K562 (cell line): ENCODE data around the gene KIFC3. TPM values are rescaled to one million over a fixed set of nuclear protein-coding genes. Genes with fewer than 3 reads are reported as not detected.
A peak's percentile ranks its signal among the peaks of the same experiment; 100 is the strongest.

Source experiments
- ATAC-seq: fragments of 200-7000 bp; cut with Tn5 transposase; 3 replicates; pipeline ENCODE4 v1.9.1; 2020; ENCODE audit warnings: moderate library complexity
- BruUV-seq: library from RNA; stranded (reverse); fragments of 400-500 nt; replicated peaks from 2 replicates; lab custom pipeline; 2021; lab: Mats Ljungman, UMichigan
- CTCF ChIA-PET: fragments of 300-600 bp; formaldehyde crosslinking; extraction: SDS; loops from one replicate; lab custom pipeline; 2021; ENCODE audit warnings: low intra/inter-chr PET ratio; lab: Yijun Ruan, JAX
- POLR2A ChIA-PET: fragments of 300-600, 350-650 bp; sonication (Branson Sonifier 250); formaldehyde crosslinking; extraction: SDS; loops from one replicate; lab custom pipeline; 2021; ENCODE audit warnings: antibody characterized with exemption, inconsistent platforms; lab: Yijun Ruan, JAX
- DNase-seq, 4 experiments: peaks; one replicate each; pipeline versions ENCODE4 v3.0.0 to v3.0.0-alpha.2; 2011 to 2018; ENCODE audit warnings: low spot score in 3 of 4, mixed read lengths in 3 of 4; ENCODE audit errors: extremely low read depth in 1 of 4
- FAIRE-seq: peaks from 2 replicates; lab custom pipeline; 2011; peaks lifted over from hg19 to GRCh38; lab: Jason Lieb, UNC
- H2AFZ ChIP-seq: 2 replicates; pipeline ENCODE4 v1.6.0; 2011; ENCODE audit warnings: low read depth, low read length, control low read depth, inconsistent platforms
- H3K27ac ChIP-seq: fragments of 200-600 bp; 3 replicates; pipeline ENCODE4 v1.8.0; 2011; ENCODE audit warnings: low read depth, mild to moderate bottlenecking, control low read depth, inconsistent platforms, low read length, moderate library complexity, mixed read lengths; ENCODE audit errors: extremely low read depth
- H3K27me3 ChIP-seq, 2 experiments: fragments of 300-600 bp in 1 of 2; 2 replicates in 1 of 2; 3 replicates in 1 of 2; pipeline versions ENCODE4 v1.6.0 to v1.8.0; 2011; ENCODE audit warnings: inconsistent platforms in 2 of 2, low read length in 2 of 2, mild to moderate bottlenecking in 1 of 2, mixed read lengths in 1 of 2, moderate library complexity in 1 of 2; ENCODE audit not compliant: control insufficient read depth in 2 of 2, insufficient read depth in 2 of 2
- H3K36me3 ChIP-seq: fragments of 300-600 bp; 3 replicates; pipeline ENCODE4 v1.8.0; 2011; ENCODE audit warnings: mild to moderate bottlenecking, low read length, inconsistent platforms; ENCODE audit not compliant: control insufficient read depth, insufficient read depth
- H3K4me1 ChIP-seq, 2 experiments: fragments of 200-600 bp in 1 of 2; replicated peaks in 1 of 2; 2 replicates in 1 of 2; 3 replicates in 1 of 2; pipeline versions ENCODE4 v1.5.1 to v1.8.0; 2011; ENCODE audit warnings: inconsistent platforms in 2 of 2, low read length in 2 of 2, mild to moderate bottlenecking in 1 of 2, mixed read lengths in 1 of 2, moderate library complexity in 1 of 2; ENCODE audit not compliant: control insufficient read depth in 2 of 2, insufficient read depth in 2 of 2
- H3K4me2 ChIP-seq: 2 replicates; pipeline ENCODE4 v1.6.1; 2011; ENCODE audit warnings: low read length, control low read depth, inconsistent platforms, mixed read lengths; ENCODE audit not compliant: insufficient read depth
- H3K4me3 ChIP-seq: fragments of 200-600 bp; sonication (generic), shearing (Covaris generic); 2 replicates; pipeline ENCODE4 v1.5.1; 2016; ENCODE audit warnings: control low read depth, inconsistent platforms
- H3K79me2 ChIP-seq: fragments of 200-600 bp; 3 replicates; pipeline ENCODE4 v1.8.0; 2011; ENCODE audit warnings: low read length, inconsistent platforms; ENCODE audit not compliant: control insufficient read depth, insufficient read depth
- H3K9ac ChIP-seq, 2 experiments: 2 replicates each; pipeline versions ENCODE4 v1.6.0 to v1.6.1; 2011; ENCODE audit warnings: low read depth in 2 of 2, low read length in 2 of 2, control low read depth in 1 of 2, inconsistent platforms in 1 of 2, mild to moderate bottlenecking in 1 of 2, mixed read lengths in 1 of 2; ENCODE audit not compliant: insufficient read depth in 1 of 2
- H3K9me1 ChIP-seq: one replicate; pipeline ENCODE4 v1.6.0; 2011; ENCODE audit warnings: inconsistent platforms, mild to moderate bottlenecking, low read length, moderate library complexity; ENCODE audit not compliant: control insufficient read depth, insufficient read depth
- H3K9me3 ChIP-seq: replicated peaks from 2 replicates; pipeline ENCODE4 v1.5.1; 2011; ENCODE audit warnings: low read depth, low read length, inconsistent platforms; ENCODE audit not compliant: control insufficient read depth, insufficient read depth
- H4K20me1 ChIP-seq: replicated peaks from 2 replicates; pipeline ENCODE4 v1.6.1; 2011; ENCODE audit warnings: low read length, inconsistent platforms, mixed read lengths; ENCODE audit not compliant: control insufficient read depth, insufficient read depth
- ARID3A ChIP-seq: IDR thresholded peaks from 2 replicates; pipeline ENCODE4 v1.6.1; 2012; ENCODE audit warnings: low read depth, low read length, improper control_type of control experiment, borderline replicate concordance
- BACH1 ChIP-seq: fragments of 200-800 bp; sonication (Bioruptor generic); IDR thresholded peaks from 2 replicates; pipeline ENCODE4 v1.6.1; 2016; ENCODE audit warnings: missing genetic modification characterization, missing compliant biosample characterization
- CBX5 ChIP-seq: IDR thresholded peaks from 2 replicates; pipeline ENCODE4 v1.6.1; 2014; ENCODE audit warnings: low read depth, borderline replicate concordance
- CEBPB ChIP-seq: fragments of 450-650 bp; IDR thresholded peaks from 2 replicates; pipeline ENCODE4 v1.6.1; 2016; ENCODE audit warnings: missing genetic modification characterization, missing compliant biosample characterization
- CEBPG ChIP-seq, 3 experiments: fragments of 200-800 bp in 1 of 3; sonication (Bioruptor generic) in 1 of 3; sonication (generic) in 1 of 3; formaldehyde crosslinking in 1 of 3; IDR thresholded peaks in 2 of 3; conservative IDR thresholded peaks in 1 of 3; 2 replicates each; pipeline versions ENCODE4 v1.6.1 to v1.8.0; 2016 to 2022; ENCODE audit warnings: missing compliant biosample characterization in 2 of 3, missing genetic modification characterization in 2 of 3, mild to moderate bottlenecking in 1 of 3, missing genetic modification reagents in 1 of 3
- CREB3 ChIP-seq: fragments of 450-650 bp; conservative IDR thresholded peaks from 2 replicates; pipeline ENCODE4 v1.6.1; 2016; ENCODE audit warnings: missing genetic modification characterization, low read depth, mild to moderate bottlenecking, missing compliant biosample characterization, moderate library complexity
- MAFG ChIP-seq: fragments of 450-650 bp; conservative IDR thresholded peaks from 2 replicates; pipeline ENCODE4 v1.6.1; 2016; ENCODE audit warnings: missing genetic modification characterization, missing compliant biosample characterization
- MEIS2 ChIP-seq: fragments of 450-650 bp; IDR thresholded peaks from 2 replicates; pipeline ENCODE4 v1.6.1; 2014; ENCODE audit warnings: mild to moderate bottlenecking; ENCODE audit not compliant: partially characterized antibody
- NFIC ChIP-seq: fragments of 450-650 bp; IDR thresholded peaks from 2 replicates; pipeline ENCODE4 v1.6.1; 2017; ENCODE audit warnings: mild to moderate bottlenecking, inconsistent platforms
- PHB2 ChIP-seq: fragments of 450-650 bp; IDR thresholded peaks from 2 replicates; pipeline ENCODE4 v1.6.1; 2017; ENCODE audit warnings: low read depth
- RBM25 ChIP-seq: fragments of 200-400 bp; formaldehyde crosslinking; IDR thresholded peaks from 2 replicates; pipeline ENCODE4 v1.6.1; 2018; ENCODE audit warnings: low read length, low read depth, moderate library complexity; ENCODE audit not compliant: severe bottlenecking
- STAT5A ChIP-seq: IDR thresholded peaks from 2 replicates; pipeline ENCODE4 v1.6.1; 2012; ENCODE audit warnings: low read length, inconsistent platforms, borderline replicate concordance
- TRIM28 ChIP-seq: fragments of 450-650 bp; IDR thresholded peaks from 2 replicates; pipeline ENCODE4 v1.6.1; 2017
- WHSC1 ChIP-seq: IDR thresholded peaks from one replicate; pipeline ENCODE4 v1.6.1; 2012; ENCODE audit warnings: low read length, control low read depth, inconsistent platforms
- ZBTB26 ChIP-seq: fragments of 450-650 bp; formaldehyde crosslinking; IDR thresholded peaks from 2 replicates; pipeline ENCODE4 v1.4.0; 2022; ENCODE audit warnings: missing genetic modification characterization
- ZNF197 ChIP-seq: fragments of 200-800 bp; sonication (Bioruptor generic); IDR thresholded peaks from 2 replicates; pipeline ENCODE4 v1.6.1; 2016; ENCODE audit warnings: low read depth, missing genetic modification characterization, missing compliant biosample characterization
- ZNF316 ChIP-seq: fragments of 450-650 bp; IDR thresholded peaks from 2 replicates; pipeline ENCODE4 v1.6.1; 2016
- ZNF384 ChIP-seq: IDR thresholded peaks from 2 replicates; pipeline ENCODE4 v1.6.1; 2012; ENCODE audit warnings: low read depth, low read length, improper control_type of control experiment
- ZZZ3 ChIP-seq: fragments of 450-650 bp; IDR thresholded peaks from 2 replicates; pipeline ENCODE4 v1.6.1; 2016; ENCODE audit warnings: antibody characterized with exemption, mild to moderate bottlenecking, moderate library complexity
- WGBS: fragments of 100-300 bp; shearing (Covaris generic); methylation state at CpG from one replicate; pipeline ENCODE4 v1.1.6; 2016; ENCODE audit warnings: low coverage, mixed read lengths; ENCODE audit not compliant: insufficient coverage; ENCODE audit errors: missing lambda C conversion rate; 5-methylcytosine and 5-hydroxymethylcytosine counted together
- in situ Hi-C: fragments of 300-500 bp; cut with MboI; formaldehyde crosslinking; loops from 4 replicates; pipeline ENCODE4 v1.15.0; 2018; ENCODE audit warnings: inconsistent platforms, mixed read lengths
- intact Hi-C: fragments of 100-400 bp; cut with micrococcal nuclease; formaldehyde crosslinking; loops from 2 replicates; pipeline ENCODE4 v1.14.2; 2022
- polyA plus RNA-seq, 8 experiments: library from polyadenylated mRNA; depleted of rRNA in 4 of 8; stranded (reverse) in 5 of 8; unstranded in 3 of 8; fragments of >200 nt; fragmentation: Nextera tagmentation in 2 of 8; fragmentation: Illumina TruSeq in 1 of 8; extraction: Ambion mirVana in 2 of 8; extraction: Trizol in 1 of 8; gene quantifications; 2 replicates each; pipeline versions ENCODE4 v1.2.1 to v1.2.3, GENCODE V29; 2011 to 2014; ENCODE audit warnings: inconsistent platforms in 1 of 8, missing spikeins in 1 of 8
- total RNA-seq, 7 experiments: library from RNA; depleted of rRNA in 6 of 7; stranded (reverse); fragments of >200 nt in 6 of 7; fragmentation: Illumina TruSeq in 2 of 7; extraction: Trizol in 2 of 7; gene quantifications; 2 replicates each; pipeline versions ENCODE4 v1.2.1 to v1.2.3, GENCODE V29; 2011 to 2021; ENCODE audit warnings: low replicate concordance in 1 of 7

KIFC3 gene
- total and polyA plus RNA-seq, 9 of the 15 experiments (the other 6 are each of a cell fraction or from before 2014, with no cell fraction given): 0.23 to 105 (median 26.2) TPM

- no peak for TF ChIP-seq CREB3 (tag)
- no peak for TF ChIP-seq WHSC1
- no peak for TF ChIP-seq ZZZ3
- TF ChIP-seq TRIM28: peak; percentile 40; the same call in 1 of the 2 replicates
- TF ChIP-seq RBM25: no peak
- TF ChIP-seq NFIC: peak; percentile 80
- TF ChIP-seq BACH1 (tag): no peak
- 0 out of 2 replicates have a peak, but pooled peaks have one; percentile 56 for TF ChIP-seq CBX5
- no peak for TF ChIP-seq STAT5A
- no peak for TF ChIP-seq PHB2
- TF ChIP-seq ZNF197: no peak
Measured at GRCh38 chr16:57732714-57733113, 69.6 kb downstream of the KIFC3 start (continued).

GRCh38 chr16:57732037-57732436 lies 70.3 kb downstream of the KIFC3 start:
- H2AFZ ChIP-seq: no peak overlapping the region
- ChIA-PET POLR2A (interaction anchor here (0.7 kb wide), 1 partner anchor 42 kb away, joined by 3 read pairs; no protein-coding TSS in a partner anchor), CTCF (no interaction called here)
- H3K9me1 ChIP-seq: no peaks in the 10 kb centered on the region
- FAIRE-seq (no peak), ATAC-seq (no peak), DNase-seq (no peak)
- 21% methylated on average over 2 of the region's 2 CpGs for WGBS
- no peak overlapping the region for H3K4me2 ChIP-seq
- H3K27ac ChIP-seq: no peak overlapping the region
- BruUV-seq: no TSS peak
- intact Hi-C loops (loop anchor here (10.0 kb wide), 1 partner anchor 273 kb away; the partner anchor contains the start of genes USB1 and ZNF319), in situ Hi-C loops (no loop called here)
- no peak overlapping the region for H3K9ac ChIP-seq
- 0 out of 2 replicates have a peak, but pooled peaks cover 3% of the 10 kb centered on the region for H3K9me3 ChIP-seq
- H3K4me3 ChIP-seq: no peak overlapping the region
- peaks cover 2% of the 10 kb centered on the region; the same call in 1 of the 3 replicates for H3K36me3 ChIP-seq
- H4K20me1 ChIP-seq: no peaks in the 10 kb centered on the region
- H3K79me2 ChIP-seq: peaks cover 13% of the 10 kb centered on the region
- H3K4me1 ChIP-seq: peaks cover 5 to 37% of the 10 kb centered on the region in 2 experiments; a peak in 3 of 5 replicates
- H3K27me3 ChIP-seq: no peaks in the 10 kb centered on the region
- TF ChIP-seq ARID3A (no peak), ZBTB26 (no peak), MEIS2 (peak; percentile 7), MAFG (tag) (0 out of 2 replicates have a peak, but pooled peaks have one; percentile 14), ZNF316 (0 out of 2 replicates have a peak, but pooled peaks have one; percentile 15), CEBPG (CRISPR knock-in tag; IDR thresholded peaks at IDR 0.05) (no peak), CEBPG (tag; conservative IDR thresholded peaks at IDR 0.05 in 1 of 2, IDR thresholded peaks at IDR 0.05 in 1 of 2) (0 out of 4 replicates have a peak, but pooled peaks of 1 of the 2 experiments have one; percentile 32), ZNF384 (peak; percentile 49; the same call in 1 of the 2 replicates), CEBPB (0 out of 2 replicates have a peak, but pooled peaks have one; percentile 17)
